K562 (cell line): Measurements from ENCODE around the gene CHST15.

ENCODE experiments used
- LEF1 ChIP-seq: fragments of 450-650 bp; IDR thresholded peaks from 2 replicates; pipeline ENCODE4 v1.6.1; 2016; ENCODE audit warnings: mild to moderate bottlenecking
- MED1 ChIP-seq: sonication (generic); formaldehyde crosslinking; IDR thresholded peaks from 2 replicates; pipeline ENCODE4 v1.8.1; 2023; ENCODE audit warnings: missing genetic modification reagents, borderline replicate concordance
- POLR2AphosphoS5 ChIP-seq: IDR thresholded peaks from 2 replicates; pipeline ENCODE4 v1.6.1; 2011; ENCODE audit warnings: mild to moderate bottlenecking, low read depth, low read length, moderate library complexity; ENCODE audit not compliant: control insufficient read depth, insufficient read depth

- TF ChIP-seq MED1 (no peak), POLR2AphosphoS5 (no peak), LEF1 (no peak)
These were observed 35.4 kb upstream of the CHST15 start for GRCh38 chr10:124128811-124129145.
